Psoas muscle (tissue), 8 donors: ENCODE results near the gene TSHZ2. TPM values are rescaled to one million over a fixed set of nuclear protein-coding genes. Genes with fewer than 3 reads are reported as not detected.

Source experiments
- ATAC-seq, 4 donors: fragments of 200-7000 bp; cut with Tn5 transposase; one replicate each; pipeline ENCODE4 v1.9.1; 2020; ENCODE audit warnings: moderate library complexity in 3 of 4, mild to moderate bottlenecking in 2 of 4
- DNase-seq, 2 donors: peaks; one replicate each; pipeline ENCODE4 v3.0.0-alpha.2; 2020
- H3K27ac ChIP-seq: fragments of 200-600 bp; one replicate; pipeline ENCODE4 v1.8.0; 2022
- H3K27me3 ChIP-seq, 3 donors: fragments of 200-600 bp in 1 of 3; one replicate each; pipeline versions ENCODE4 v1.6.1 to v1.8.0; 2013 to 2022; ENCODE audit warnings: low read length in 2 of 3, mild to moderate bottlenecking in 2 of 3, moderate library complexity in 1 of 3; ENCODE audit not compliant: insufficient read depth in 3 of 3
- H3K36me3 ChIP-seq, 2 donors: fragments of 200-600 bp in 1 of 2; one replicate each; pipeline versions ENCODE4 v1.6.1 to v1.8.0; 2013 to 2022; ENCODE audit warnings: low read depth in 1 of 2, mild to moderate bottlenecking in 1 of 2, moderate library complexity in 1 of 2; ENCODE audit not compliant: insufficient read depth in 1 of 2
- H3K4me1 ChIP-seq: fragments of 200-600 bp; one replicate; pipeline ENCODE4 v1.8.0; 2022
- H3K4me3 ChIP-seq: fragments of 200-600 bp; one replicate; pipeline ENCODE4 v1.8.0; 2022; ENCODE audit warnings: mild to moderate bottlenecking
- H3K9me3 ChIP-seq: fragments of 200-600 bp; one replicate; pipeline ENCODE4 v1.8.0; 2022
- WGBS, 3 donors: extraction: QIAGEN DNeasy Blood & Tissue Kit; methylation state at CpG; one replicate each; pipeline versions ENCODE4 v1.1.6 to v1.1.7; 2013; 5-methylcytosine and 5-hydroxymethylcytosine counted together
- intact Hi-C, 2 donors: fragments of 100-400 bp; cut with DNase I; formaldehyde crosslinking; loops; one replicate each; pipeline versions ENCODE4 v1.11.0 to v1.14.2; 2022
- polyA plus RNA-seq, 3 donors: library from polyadenylated mRNA; stranded (reverse); fragments of 200-250 nt; gene quantifications; one replicate each; pipeline ENCODE4 v1.2.3, GENCODE V29; 2013
- total RNA-seq, 4 donors: library from RNA; stranded (reverse); fragmentation: NEBNext Ultra II Directional in 2 of 4; extraction: Animal tissue kit (Norgen Biotek cat#: 25700) in 2 of 4; gene quantifications; one replicate each; pipeline versions ENCODE4 v1.2.1 to v1.2.4, GENCODE V29; 2021 to 2023
- TF ChIP-seq, protein P1 (sequence below): fragments of 200-600 bp; IDR thresholded peaks from one replicate; pipeline ENCODE4 v1.8.0; 2022; ENCODE audit warnings: antibody characterized with exemption
- donor health status: healthy with polysubstance abuse.
- donor health status: DM: no; HTN: no; CAD: no; lungs with moderate emphysema.
- donor health status: Bipolar disorder and iron deficiency.
- donor health status: healthy.
- donor health status: DM: yes; HTN: yes; CAD: no.
- donor health status: DM: no; HTN: no; CAD: no.
- donor health status: DM: no; HTN: no; CAD: no.
- donor health status: DM: yes; HTN: yes; CAD: no.

Gene TSHZ2
- total and polyA plus RNA-seq, 7 donors = 0.39 to 7.5 (median 1.9) TPM

- 59 to 70% (median 64%) methylated on average over 6 of the region's 6 CpGs for WGBS, 3 donors
- DNase-seq (no peak), ATAC-seq (no peak)
- peaks cover 0 to 4% (median 0%) of the 10 kb centered on the region in 3 donors for H3K27me3 ChIP-seq
- H3K4me3 ChIP-seq = no peak overlapping the region
- no peaks in the 10 kb centered on the region for H3K9me3 ChIP-seq
- TF ChIP-seq, protein P1, sequence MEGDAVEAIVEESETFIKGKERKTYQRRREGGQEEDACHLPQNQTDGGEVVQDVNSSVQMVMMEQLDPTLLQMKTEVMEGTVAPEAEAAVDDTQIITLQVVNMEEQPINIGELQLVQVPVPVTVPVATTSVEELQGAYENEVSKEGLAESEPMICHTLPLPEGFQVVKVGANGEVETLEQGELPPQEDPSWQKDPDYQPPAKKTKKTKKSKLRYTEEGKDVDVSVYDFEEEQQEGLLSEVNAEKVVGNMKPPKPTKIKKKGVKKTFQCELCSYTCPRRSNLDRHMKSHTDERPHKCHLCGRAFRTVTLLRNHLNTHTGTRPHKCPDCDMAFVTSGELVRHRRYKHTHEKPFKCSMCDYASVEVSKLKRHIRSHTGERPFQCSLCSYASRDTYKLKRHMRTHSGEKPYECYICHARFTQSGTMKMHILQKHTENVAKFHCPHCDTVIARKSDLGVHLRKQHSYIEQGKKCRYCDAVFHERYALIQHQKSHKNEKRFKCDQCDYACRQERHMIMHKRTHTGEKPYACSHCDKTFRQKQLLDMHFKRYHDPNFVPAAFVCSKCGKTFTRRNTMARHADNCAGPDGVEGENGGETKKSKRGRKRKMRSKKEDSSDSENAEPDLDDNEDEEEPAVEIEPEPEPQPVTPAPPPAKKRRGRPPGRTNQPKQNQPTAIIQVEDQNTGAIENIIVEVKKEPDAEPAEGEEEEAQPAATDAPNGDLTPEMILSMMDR = no peak
- intact Hi-C loops = no loop called here
- no peak overlapping the region for H3K27ac ChIP-seq
- no peaks in the 10 kb centered on the region for H3K36me3 ChIP-seq
- H3K4me1 ChIP-seq = no peaks in the 10 kb centered on the region
These were observed 61.0 kb downstream of the TSHZ2 start for GRCh38 chr20:53033176-53033575.

GRCh38 chr20:53034899-53035298 lies 62.7 kb downstream of the TSHZ2 start:
- H3K9me3 ChIP-seq = no peaks in the 10 kb centered on the region
- 10 to 23% (median 20%) methylated on average over 3 of the region's 3 CpGs for WGBS, 3 donors
- intact Hi-C loops = no loop called here

DNA sequence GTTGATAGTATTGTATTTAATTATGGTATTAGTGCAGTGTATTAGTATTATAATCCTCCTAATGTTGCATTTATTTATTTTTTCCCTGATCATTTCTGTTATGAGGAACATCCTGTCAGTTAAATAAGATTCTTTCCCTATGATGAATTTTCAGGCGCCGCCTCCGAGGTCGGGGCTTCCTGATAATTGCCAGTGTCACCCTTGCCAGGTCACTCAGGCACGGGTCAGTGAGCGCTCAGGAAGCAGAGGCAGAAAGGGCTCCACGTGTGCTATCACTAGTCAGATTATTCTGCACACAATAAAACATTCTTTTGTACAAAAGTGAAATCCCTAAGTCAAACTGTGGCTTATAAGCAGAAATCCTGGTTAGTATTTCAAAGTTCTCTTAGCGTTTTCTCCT lies 64.8 kb downstream of the TSHZ2 start:
- H3K36me3 ChIP-seq = no peaks in the 10 kb centered on the region
- no peak overlapping the region for H3K4me3 ChIP-seq
- no peak overlapping the region for H3K27ac ChIP-seq
- TF ChIP-seq, protein P1 = no peak
- no peaks in the 10 kb centered on the region for H3K9me3 ChIP-seq
- intact Hi-C loops = no loop called here
- DNase-seq (no peak), ATAC-seq (no peak)
- H3K4me1 ChIP-seq = no peaks in the 10 kb centered on the region
- WGBS, 3 donors = 24 to 35% (median 28%) methylated on average over 8 of the region's 8 CpGs
- H3K27me3 ChIP-seq = no peaks in the 10 kb centered on the region

More at GRCh38 chr20:53034899-53035298, 62.7 kb downstream of the TSHZ2 start:
- H3K27me3 ChIP-seq = peaks cover 0 to 4% (median 0%) of the 10 kb centered on the region in 3 donors
- no peak overlapping the region for H3K4me3 ChIP-seq
- TF ChIP-seq, protein P1 = no peak
- no peaks in the 10 kb centered on the region for H3K36me3 ChIP-seq
- no peak for DNase-seq
- H3K4me1 ChIP-seq = no peaks in the 10 kb centered on the region
- H3K27ac ChIP-seq = no peak overlapping the region
- no peak for ATAC-seq

DNA sequence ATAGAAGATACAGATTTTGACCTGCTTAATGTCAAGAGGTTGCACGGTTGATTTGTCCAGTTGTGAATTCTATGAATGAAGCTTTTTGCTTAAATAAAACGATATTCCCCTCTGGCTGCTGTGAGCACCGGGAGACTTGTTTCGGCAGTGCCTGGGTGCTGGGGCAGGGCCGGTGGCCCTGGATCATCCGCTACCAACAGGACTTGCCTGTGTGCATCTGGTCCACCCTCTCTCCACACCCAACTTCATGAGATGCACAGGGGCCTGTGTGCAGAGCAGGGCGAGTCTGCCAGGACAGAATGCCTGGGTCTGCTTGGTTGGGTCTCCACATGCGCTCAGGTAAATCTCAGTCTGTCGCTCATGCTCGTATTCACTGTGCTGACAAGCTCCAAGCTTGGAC lies 65.5 kb downstream of the TSHZ2 start:
- Histone ChIP-seq H3K36me3 (no peaks in the 10 kb centered on the region), H3K9me3 (no peaks in the 10 kb centered on the region), H3K27ac (no peak overlapping the region), H3K4me1 (no peaks in the 10 kb centered on the region), H3K27me3 (no peaks in the 10 kb centered on the region), H3K4me3 (no peak overlapping the region)
- ATAC-seq = no peak
- WGBS, 3 donors = 90 to 94% (median 92%) methylated on average over 10 of the region's 10 CpGs
- no peak for DNase-seq
- intact Hi-C loops = no loop called here
- TF ChIP-seq, protein P1 = no peak

DNA sequence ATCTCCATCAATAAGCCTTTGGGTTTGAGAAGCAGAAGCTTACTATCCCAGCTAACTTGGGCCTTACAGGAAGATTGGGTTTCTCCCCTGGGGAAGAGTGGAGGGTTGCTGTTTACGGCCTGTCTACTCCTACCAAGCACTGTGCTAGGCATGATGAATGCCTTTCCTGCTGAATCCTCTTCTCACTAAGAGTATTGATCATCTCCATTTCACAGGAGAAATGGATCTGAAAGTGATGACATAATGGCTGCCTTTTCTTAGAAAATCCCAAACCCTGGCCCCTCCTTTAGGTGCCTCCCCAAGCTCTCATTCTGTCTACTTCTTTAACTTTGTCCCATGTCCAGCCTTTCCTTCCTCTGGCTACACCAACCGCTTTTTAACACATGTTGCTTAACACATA lies 66.1 kb downstream of the TSHZ2 start:
- no peak overlapping the region for H3K4me3 ChIP-seq
- no peak for DNase-seq
- no peak for ATAC-seq
- 85 to 87% (median 86%) methylated on average over 2 of the region's 2 CpGs for WGBS, 3 donors
- TF ChIP-seq, protein P1 = no peak
- no peaks in the 10 kb centered on the region for H3K27me3 ChIP-seq
- intact Hi-C loops = no loop called here
- no peaks in the 10 kb centered on the region for H3K4me1 ChIP-seq
- H3K9me3 ChIP-seq = no peaks in the 10 kb centered on the region
- H3K27ac ChIP-seq = no peak overlapping the region
- no peaks in the 10 kb centered on the region for H3K36me3 ChIP-seq
